GM18868 (cell line): ENCODE measurements around the gene PLXNA2.

Source experiments
- ATAC-seq: cut with Tn5 transposase; IDR thresholded peaks from one replicate; pipeline ENCODE4 v1.9.1; 2021; ENCODE audit warnings: mild to moderate bottlenecking, moderate library complexity; ENCODE audit not compliant: unreplicated experiment

PLXNA2 gene

DNA sequence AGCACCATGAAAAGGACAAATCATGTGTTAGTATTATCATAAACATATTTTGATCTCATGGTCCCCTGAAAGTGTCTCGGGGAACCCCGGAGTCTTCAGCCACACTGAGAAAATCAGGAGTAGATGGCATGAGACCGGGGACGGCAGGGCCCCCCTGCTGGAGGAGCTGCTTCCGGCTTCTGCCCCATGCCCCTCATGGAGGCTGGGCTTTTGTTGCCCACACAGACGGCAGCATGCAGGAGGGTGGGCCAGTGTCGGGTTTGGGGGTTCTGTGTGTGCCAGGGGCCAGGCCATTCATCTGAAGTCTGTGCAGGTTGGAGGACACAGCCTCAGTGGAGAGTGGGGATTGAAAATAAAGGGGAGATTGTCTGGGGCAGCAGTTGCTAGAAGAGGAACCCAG, 258.2 kb downstream of the PLXNA2 start:
- no peak for ATAC-seq

DNA sequence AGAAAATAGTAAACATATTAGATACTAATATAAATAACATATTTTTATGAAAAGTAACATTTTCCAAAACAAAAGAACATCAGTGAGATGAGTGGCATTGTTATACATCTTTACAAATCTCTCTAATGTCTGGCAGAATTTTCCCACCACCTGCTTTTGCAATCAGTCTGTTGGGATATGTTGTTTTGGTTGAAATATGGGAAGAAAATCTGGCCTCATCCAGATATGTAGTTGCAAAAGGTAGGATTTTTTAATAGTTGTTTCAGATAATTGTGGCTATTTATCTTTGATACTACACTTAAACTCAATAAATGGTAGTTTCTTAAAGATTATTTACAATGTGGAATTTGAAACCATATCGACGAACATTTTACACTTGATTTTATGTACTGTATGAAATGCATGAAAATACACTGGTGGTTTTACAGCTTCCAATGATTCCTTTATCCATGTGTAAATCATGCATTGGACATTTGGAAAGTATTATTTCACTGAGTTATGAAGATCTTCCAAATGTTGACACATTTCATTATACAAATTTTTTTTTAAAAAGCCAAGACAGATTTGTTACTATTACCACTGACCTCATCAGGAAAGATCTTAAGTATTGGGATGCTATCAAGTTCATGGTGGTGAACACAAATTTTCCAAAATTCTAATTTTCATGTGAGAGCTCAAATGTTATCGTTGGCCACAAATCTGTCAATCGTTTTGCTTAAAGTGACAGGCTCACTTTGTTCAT, 259.2 kb downstream of the PLXNA2 start:
- ATAC-seq, result no peak

DNA sequence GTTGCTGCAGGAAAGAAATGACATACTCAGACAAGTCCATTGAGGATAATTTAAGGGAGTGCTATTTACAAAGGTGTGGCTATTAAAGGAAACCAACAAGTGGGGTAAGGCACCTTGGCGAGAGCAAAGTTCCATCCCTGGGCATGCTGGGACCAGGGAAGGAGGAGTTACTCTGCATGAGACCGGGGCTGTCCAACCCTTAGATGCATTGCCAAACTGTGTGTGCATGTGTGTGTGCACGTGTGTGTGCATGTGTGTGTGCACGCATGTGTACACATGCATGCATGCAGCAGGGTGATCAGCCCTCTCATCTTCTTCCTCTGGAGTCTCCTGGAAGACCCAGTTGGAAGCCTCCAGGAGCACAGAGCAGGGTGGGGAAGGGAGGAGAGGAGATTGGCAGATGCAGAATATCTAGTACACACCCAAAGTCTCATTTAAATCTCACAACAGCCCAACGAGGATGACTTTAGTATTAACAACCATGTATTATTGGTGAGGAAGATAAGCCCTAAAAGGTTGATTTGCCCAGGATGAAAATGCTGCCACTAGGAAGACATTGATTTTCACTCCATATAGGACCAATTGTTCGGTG, 261.0 kb downstream of the PLXNA2 start:
- ATAC-seq, result no peak

DNA sequence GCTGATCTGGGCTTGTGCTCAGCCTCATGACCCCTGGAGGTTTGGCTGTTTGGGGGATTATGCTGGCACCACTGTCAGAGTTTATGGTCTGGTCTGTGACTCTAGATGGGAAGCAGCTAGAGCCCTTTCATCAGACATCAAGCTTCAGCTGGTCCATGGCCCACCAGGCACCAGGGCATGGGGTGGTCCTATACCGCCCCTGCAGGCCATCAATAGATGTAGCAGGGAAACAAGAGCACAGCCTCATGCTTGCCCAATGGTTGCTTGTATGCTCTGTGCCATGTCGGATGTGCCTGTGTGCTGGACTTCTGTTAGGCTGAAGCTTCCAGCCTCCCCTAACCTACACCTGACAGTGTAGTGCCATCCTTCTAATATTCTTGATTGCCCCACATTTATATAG, 262.2 kb downstream of the PLXNA2 start:
- peak; percentile 63 for ATAC-seq

DNA sequence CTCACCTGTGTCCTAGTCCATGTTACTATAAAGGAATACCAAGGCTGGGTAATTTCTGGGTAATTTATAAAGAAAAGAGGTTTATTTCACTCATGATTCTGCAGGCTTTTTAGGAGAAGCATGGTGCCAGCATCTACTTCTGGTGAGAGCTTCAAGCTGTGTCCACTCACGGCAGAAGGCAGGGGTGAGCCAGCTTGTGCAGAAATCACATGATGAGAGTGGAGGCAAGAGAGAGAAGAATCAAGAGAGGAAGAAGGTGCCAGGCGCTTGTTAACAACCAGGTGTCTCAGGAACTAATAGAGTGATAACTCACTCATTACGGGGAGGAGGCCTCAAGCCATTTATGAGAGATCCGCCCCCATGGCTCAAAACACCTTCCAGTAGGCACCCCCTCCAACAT, 265.7 kb downstream of the PLXNA2 start:
- no peak for ATAC-seq

DNA sequence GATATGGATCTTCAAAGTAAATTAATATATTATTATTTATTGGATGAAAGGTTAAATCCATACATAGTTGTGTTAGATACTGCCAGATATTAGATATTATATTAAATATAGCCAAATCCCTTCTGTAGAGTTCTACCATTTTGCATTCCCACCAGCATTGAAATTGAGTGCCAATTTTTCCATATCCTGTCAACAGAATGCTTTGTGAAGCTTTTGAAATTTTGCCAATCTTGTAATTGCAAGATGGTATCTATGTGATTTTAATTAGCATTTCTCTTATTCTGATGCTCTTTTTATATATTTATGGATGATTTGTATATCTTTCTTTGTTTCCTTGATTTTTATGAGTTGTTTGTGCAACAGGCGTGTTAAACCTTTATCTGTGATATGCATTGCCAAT, 266.3 kb downstream of the PLXNA2 start:
- ATAC-seq, result no peak

DNA sequence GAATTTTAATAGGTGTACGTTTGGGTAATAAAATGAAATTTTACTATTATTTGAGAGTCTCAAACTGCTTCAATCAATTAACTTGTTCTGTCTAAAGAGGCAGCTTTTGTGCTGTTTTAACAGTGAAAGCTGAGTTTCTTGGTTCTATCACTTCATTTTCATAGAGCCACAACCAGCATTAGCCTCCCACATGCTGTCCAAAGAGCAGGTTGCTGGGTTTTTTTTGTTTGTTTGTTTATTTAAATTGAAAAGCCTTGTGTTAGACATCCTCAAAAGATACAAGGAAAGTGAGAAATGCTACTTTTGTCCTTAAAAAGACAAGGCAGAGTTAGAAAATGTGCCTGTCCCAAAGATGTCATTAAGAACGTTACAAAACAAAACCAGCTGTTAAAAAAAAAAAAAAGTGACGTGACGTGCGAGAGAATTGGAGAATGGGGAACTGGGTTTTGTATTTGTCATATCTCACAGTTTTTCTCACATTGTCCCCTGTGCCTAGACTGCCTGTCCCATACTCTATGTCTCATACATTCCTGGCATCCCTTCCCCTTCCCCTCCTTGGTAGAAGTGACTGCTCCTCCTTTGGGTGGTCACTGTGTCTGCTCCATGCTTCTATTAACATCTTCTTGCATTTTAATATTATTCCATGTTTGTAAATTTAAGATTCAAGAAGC, 270.2 kb downstream of the PLXNA2 start:
- ATAC-seq, result no peak

DNA sequence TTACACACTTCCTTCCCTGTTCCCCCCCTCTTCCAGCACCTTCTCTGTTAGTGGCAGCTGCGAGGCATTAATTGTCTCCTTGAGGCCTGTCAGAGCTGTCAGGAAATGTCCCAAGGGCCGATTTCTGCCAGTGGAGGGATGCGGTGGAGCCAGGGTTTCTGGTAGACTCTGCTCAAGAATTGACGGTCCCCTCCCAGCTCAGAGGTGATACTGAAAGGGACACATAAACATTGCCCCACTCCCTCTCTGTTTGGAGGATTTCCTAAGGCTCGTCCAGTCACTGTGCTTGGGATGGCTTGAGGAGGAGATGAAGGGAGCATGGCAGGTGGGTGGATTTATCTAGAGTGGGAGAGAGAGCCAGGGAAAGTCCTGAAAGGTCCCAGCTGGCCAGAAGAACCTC, 271.8 kb downstream of the PLXNA2 start:
- no peak for ATAC-seq
